HG03442 (cell line): ENCODE data around the gene SFMBT1.

Source experiments
- ATAC-seq: cut with Tn5 transposase; IDR thresholded peaks from one replicate; pipeline ENCODE4 v1.9.1; 2021; ENCODE audit warnings: mild to moderate bottlenecking, moderate library complexity; ENCODE audit not compliant: unreplicated experiment

SFMBT1 gene

GRCh38 chr3:52857864-52858263, 188.0 kb downstream of the SFMBT1 start:
- ATAC-seq: no peak

GRCh38 chr3:52857133-52857532, 188.7 kb downstream of the SFMBT1 start:
- ATAC-seq: no peak

- ATAC-seq: no peak
Measured at GRCh38 chr3:52856666-52857065, 189.2 kb downstream of the SFMBT1 start.

GRCh38 chr3:52854013-52854412, 191.9 kb downstream of the SFMBT1 start:
- ATAC-seq: no peak
